WERI-Rb-1 (cell line): Measurements from ENCODE around the gene RGL1.

Source experiments
- DNase-seq: peaks from one replicate; pipeline ENCODE4 v3.0.0-alpha.2; 2020
- H3K27ac ChIP-seq: fragments of 250-450 bp; sonication (Bioruptor Pico); 2 replicates; pipeline ENCODE4 v1.5.1; 2020; ENCODE audit warnings: mild to moderate bottlenecking, moderate library complexity
- H3K27me3 ChIP-seq: fragments of 250-450 bp; sonication (Bioruptor Pico); 2 replicates; pipeline ENCODE4 v1.5.1; 2021; ENCODE audit warnings: mild to moderate bottlenecking, low read depth, moderate library complexity; ENCODE audit not compliant: insufficient read depth, severe bottlenecking
- H3K36me3 ChIP-seq: fragments of 250-450 bp; sonication (Bioruptor Pico); 2 replicates; pipeline ENCODE4 v1.5.1; 2020; ENCODE audit warnings: mild to moderate bottlenecking, moderate library complexity
- H3K4me3 ChIP-seq: 2 replicates; pipeline ENCODE4 v1.5.1; 2011; ENCODE audit warnings: low read depth, mild to moderate bottlenecking, control low read depth, low read length
- H3K9me3 ChIP-seq: fragments of 250-450 bp; sonication (Bioruptor Pico); 2 replicates; pipeline ENCODE4 v1.5.1; 2021; ENCODE audit warnings: mild to moderate bottlenecking, moderate library complexity; ENCODE audit not compliant: severe bottlenecking
- CTCF ChIP-seq: IDR thresholded peaks from 2 replicates; pipeline ENCODE4 v1.5.1; 2011; ENCODE audit warnings: low read depth, mild to moderate bottlenecking, control low read depth, inconsistent platforms, low read length

The RGL1 gene

GRCh38 chr1:183898001-183898396 is 93.1 kb downstream of the RGL1 start:
- Histone ChIP-seq H3K4me3 (no peak overlapping the region), H3K27ac (no peak overlapping the region), H3K27me3 (no peaks in the 10 kb centered on the region), H3K9me3 (no peaks in the 10 kb centered on the region), H3K36me3 (no peaks in the 10 kb centered on the region)
- DNase-seq = no peak
- no peak for TF ChIP-seq CTCF

- no peak overlapping the region for H3K27ac ChIP-seq
- H3K36me3 ChIP-seq = no peaks in the 10 kb centered on the region
- DNase-seq = no peak
- H3K9me3 ChIP-seq = no peaks in the 10 kb centered on the region
- H3K27me3 ChIP-seq = no peaks in the 10 kb centered on the region
- H3K4me3 ChIP-seq = no peak overlapping the region
- TF ChIP-seq CTCF = no peak
These were observed 93.7 kb downstream of the RGL1 start for GRCh38 chr1:183898610-183899009.

- Histone ChIP-seq H3K36me3 (no peaks in the 10 kb centered on the region; the same call in 1 of the 2 replicates), H3K27ac (no peak overlapping the region), H3K9me3 (no peaks in the 10 kb centered on the region), H3K27me3 (no peaks in the 10 kb centered on the region), H3K4me3 (no peak overlapping the region)
- no peak for DNase-seq
- no peak for TF ChIP-seq CTCF
These were observed 96.9 kb downstream of the RGL1 start for GRCh38 chr1:183901748-183902330.

- Histone ChIP-seq H3K9me3 (no peaks in the 10 kb centered on the region), H3K27ac (no peak overlapping the region), H3K27me3 (no peaks in the 10 kb centered on the region), H3K4me3 (no peak overlapping the region), H3K36me3 (no peaks in the 10 kb centered on the region; the same call in 1 of the 2 replicates)
- no peak for DNase-seq
- no peak for TF ChIP-seq CTCF
These were observed 98.2 kb downstream of the RGL1 start for GRCh38 chr1:183903101-183903500.

GRCh38 chr1:183905508-183906113 is 100.7 kb downstream of the RGL1 start:
- H3K36me3 ChIP-seq = no peaks in the 10 kb centered on the region; the same call in 1 of the 2 replicates
- no peak overlapping the region for H3K4me3 ChIP-seq
- no peaks in the 10 kb centered on the region for H3K27me3 ChIP-seq
- TF ChIP-seq CTCF = no peak
- no peak for DNase-seq
- H3K27ac ChIP-seq = no peak overlapping the region
- no peaks in the 10 kb centered on the region for H3K9me3 ChIP-seq

GRCh38 chr1:183907070-183907469 is 102.2 kb downstream of the RGL1 start:
- H3K27me3 ChIP-seq = no peaks in the 10 kb centered on the region
- no peaks in the 10 kb centered on the region for H3K9me3 ChIP-seq
- no peaks in the 10 kb centered on the region; the same call in 1 of the 2 replicates for H3K36me3 ChIP-seq
- DNase-seq = no peak
- no peak overlapping the region for H3K4me3 ChIP-seq
- no peak for TF ChIP-seq CTCF
- no peak overlapping the region for H3K27ac ChIP-seq
